GM18867 (cell line): ENCODE measurements around the gene UVSSA.
"Not testable (repeated sequence)": the region's sequence is repeated elsewhere in the genome, so short reads cannot be mapped to it uniquely, and the experiment has no call there.

Experiments
- ATAC-seq: cut with Tn5 transposase; IDR thresholded peaks from one replicate; pipeline ENCODE4 v1.9.1; 2021; ENCODE audit warnings: mild to moderate bottlenecking, moderate library complexity; ENCODE audit not compliant: unreplicated experiment

Gene UVSSA

DNA sequence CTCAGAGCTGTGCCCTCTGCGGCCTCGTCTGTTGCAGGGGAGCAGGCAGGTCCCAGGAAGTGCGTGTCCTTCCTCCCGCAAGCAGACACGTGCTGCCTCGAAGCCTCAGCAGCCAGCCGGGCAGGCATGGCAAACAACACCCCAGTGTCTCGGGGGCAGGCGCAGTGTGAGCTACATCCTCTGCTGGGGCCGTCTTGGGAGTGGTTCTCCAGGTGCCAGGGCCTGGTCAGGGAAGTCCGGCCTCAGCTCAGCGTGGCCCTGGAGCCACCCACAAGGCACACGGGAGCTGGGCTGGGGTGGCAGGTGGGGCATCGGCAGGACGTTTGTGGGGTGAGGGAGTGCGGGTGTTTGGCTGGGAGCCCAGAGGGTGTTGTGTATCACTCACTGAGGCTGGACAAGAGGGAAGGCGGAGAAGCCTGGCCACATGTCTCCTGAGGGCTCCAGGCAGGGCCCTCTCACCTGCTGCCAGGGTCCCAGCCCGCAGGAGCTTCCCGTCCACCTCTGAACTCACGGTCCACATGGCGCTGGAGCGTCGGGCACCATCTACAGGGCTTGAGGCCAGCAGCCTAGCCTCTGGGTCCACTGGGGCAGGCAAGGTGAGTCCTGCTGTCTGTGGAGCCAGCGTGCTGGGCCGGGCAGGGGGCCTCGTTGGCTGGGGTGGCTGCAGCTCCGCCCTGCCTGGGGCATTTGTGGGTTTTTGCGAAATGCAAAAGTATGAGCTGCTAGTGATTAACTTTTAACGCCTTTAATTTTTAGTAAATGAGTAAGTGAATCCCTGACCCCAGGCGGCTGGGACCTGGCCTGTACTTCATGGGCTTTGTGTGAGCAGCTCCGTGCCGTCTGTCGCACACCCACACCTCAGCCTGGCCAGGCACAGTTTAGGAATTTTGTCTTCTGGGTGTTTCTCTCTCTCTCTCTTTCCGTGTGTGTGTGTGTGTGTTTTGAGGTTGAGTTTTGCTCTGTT lies 17.3 kb upstream of the UVSSA start:
- ATAC-seq = no peak

DNA sequence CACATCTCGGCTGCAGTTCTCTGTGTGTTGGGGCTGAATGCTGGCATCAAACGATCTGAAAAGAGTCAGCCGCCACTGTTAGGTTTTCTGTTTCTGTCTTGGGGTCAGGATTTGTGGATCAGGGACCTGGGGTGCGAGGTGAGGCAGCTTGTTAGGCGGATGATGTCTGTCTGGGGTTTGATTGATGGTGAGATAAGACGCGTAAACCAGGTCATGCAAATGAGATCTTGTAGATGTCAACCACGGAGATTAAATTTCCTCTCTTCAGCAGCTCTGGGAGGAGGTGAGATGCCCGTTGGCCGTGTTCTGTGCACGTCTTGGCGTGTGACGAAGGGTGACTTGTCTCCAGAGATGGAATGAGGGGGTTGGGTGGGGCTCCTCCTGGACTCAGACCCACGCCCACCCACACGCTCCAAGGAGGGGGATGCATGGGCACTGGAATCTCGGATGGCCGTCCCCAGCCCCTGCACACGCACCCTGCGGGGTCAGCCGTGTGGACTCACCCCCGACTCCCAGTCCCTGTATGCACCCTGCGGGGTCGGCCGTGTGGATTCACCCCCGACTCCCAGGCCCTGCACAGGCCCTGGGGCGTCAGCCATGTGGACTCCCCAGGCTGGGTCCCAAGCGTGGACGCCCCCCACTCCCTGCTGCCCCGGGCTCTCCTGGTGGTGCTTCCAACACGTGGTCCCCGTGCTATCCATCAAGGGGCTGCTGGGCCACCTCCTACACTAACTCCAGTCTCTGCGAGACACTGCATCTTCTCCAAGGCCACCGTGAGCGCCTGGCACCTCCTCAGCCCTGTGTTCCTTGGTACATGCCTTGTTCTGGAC lies 16.0 kb upstream of the UVSSA start:
- no peak for ATAC-seq

DNA sequence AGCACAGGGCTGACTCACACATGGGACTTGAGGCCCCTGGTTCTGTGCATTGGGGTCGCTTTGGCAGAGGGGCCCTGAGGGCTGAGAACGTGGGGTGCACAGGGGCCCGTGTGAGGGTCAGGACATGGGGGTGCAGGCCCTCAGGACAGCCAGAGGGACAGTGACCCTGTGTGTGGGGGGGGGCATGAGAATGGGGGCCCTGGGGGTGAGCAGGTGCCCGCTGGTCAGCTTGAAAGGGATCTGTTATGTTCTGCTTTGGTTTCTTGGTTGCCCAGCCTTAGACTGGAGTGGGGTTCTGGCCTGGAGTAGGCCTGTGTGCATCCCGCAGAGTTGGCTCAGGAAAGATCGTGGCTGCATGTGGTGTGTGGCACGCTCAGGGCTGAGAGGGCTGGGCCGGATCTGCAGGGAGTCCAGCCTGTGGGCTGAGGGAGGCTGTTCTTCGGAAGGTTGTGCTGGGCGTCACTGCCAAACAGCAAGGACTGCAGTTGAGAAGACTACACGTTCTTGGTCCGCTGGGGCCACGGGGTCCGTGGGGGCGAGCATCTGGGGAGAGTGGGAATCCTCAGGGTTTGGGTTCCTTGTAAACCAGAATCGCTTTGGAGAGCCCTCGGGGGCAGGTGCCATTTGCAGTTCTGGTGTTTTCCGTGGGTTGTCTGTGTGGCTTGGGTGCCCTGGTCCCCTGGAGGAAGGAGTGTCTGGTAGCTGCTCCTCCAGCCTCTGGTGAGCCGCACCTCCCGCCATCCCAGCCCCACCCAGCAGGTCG lies 15.2 kb upstream of the UVSSA start:
- no peak for ATAC-seq

DNA sequence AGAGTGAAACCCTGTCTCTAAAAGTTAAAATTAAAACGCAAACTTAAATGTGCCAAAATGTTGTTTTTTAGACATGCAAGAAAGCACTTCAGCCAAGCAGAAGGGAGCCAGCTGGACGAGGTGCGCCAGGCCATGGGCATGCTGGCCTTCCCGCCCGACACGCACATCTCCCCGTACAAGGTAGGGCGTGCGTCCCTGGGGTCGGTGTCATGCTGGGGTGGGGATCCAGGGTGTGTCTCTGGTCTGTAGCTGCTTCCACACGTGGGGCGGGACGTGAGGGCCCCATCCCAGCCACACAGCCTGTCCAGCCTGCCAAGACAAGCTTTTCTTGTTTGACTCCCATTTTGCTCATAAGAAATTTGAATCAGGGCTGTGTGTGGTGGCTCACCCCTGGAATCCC lies 14.3 kb upstream of the UVSSA start:
- no peak for ATAC-seq

DNA sequence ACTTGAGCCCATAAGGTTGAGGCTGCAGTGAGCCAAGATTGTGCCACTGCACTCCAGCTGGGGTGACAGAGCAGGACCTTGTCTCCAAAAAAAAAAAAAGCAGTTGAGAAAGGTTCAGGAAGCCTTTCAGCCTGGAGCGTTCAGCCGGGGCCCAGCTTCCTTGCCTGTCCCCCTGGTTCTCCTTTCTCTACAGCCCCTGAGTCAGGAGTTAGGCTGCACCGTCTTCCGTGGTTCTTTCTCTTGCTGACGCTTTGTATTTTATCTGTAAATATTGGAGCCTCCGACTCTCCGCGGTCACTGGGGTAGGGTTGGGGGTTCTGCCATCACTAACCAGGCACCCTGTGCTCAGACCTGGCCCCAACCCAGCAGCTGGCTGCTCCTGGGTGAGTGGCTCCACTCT lies 13.8 kb upstream of the UVSSA start:
- ATAC-seq = no peak

DNA sequence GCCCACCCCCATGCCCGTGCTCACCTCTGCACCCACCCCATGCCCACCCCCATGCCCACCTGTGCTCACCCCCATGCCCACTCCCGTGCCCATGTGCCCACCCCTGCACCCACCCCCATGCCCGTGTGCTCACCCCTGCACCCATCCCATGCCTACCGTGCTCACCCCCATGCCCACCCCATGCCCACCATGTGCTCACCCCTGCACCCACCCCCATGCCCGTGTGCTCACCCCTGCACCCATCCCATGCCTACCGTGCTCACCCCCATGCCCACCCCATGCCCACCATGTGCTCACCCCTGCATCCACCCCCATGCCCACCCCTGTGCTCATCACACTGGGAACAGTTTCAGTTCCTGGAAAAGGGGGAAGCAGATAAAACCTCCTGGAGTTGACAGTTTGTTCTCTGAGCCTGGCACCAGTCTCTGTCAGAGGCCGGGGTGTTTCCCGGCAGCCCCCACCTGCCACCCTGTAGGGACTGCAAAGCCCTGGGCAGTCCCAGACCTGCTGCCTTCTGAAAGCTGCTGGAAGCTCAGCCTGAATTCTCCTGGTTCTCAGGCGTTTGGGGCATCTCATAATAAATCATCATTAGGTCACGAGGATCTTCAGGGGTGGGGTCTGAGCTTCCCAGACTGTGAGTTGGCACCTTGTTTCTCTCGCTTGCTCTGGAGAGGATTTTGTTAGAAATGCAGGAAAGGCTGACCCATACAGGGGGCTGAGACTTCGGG lies 13.0 kb upstream of the UVSSA start:
- ATAC-seq = not testable (repeated sequence)

DNA sequence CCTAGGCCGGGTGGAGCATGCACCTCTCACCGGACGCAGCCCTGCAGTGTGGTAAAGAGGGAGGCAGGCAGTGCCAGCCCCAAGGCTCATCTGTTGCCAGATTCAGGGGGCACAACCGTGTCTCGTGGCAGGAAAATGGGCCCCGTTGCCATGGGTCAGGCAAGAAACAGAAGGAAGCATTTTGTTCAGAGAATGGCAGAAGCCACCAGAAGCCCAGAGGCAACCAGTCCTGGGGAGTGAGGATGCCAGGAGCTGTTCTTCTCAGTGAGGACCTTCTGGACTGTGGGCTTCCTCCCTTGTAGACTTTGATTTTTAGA lies 12.5 kb upstream of the UVSSA start:
- no peak for ATAC-seq

DNA sequence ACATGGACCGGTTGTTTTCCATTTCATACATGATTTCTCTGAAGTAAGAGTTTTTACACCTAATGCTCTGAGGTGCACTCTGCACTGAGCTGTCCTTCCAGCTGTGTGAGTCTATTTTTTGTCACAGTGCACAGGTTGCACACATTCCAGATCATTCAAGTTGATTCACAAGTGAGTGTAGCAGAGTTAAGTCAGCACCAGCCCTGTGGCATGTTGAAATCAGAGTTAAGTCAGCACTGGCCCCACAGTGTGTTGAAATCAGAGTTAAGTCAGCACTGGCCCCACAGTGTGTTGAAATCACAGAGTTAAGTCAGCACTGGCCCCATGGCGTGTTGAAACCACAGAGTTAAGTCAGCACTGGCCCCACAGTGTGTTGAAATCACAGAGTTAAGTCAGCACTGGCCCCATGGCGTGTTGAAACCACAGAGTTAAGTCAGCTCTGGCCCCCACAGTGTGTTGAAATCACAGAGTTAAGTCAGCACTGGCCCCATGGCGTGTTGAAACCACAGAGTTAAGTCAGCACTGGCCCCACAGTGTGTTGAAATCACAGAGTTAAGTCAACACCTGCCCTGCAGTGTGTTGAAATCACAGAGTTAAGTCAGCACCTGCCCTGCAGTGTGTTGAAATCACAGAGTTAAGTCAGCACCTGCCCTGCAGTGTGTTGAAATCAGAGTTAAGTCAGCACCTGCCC lies 11.7 kb upstream of the UVSSA start:
- not testable (repeated sequence) for ATAC-seq

DNA sequence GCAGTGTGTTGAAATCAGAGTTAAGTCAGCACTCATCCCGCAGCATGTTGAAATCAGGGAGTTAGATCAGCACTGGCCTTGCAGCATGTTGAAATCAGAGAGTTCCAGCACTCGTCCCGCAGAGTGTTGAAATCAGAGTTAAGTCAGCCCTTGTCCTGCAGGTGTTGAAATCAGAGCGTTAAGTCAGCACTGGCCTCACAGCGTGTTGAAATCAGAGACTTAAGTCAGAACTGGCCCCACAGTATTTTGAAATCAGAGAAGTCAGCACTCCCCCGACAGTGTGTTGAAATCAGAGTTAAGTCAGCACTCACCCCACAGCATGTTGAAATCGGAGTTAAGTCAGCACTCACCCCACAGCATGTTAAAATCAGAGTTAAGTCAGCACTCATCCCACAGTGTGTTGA lies 10.9 kb upstream of the UVSSA start:
- no peak for ATAC-seq

DNA sequence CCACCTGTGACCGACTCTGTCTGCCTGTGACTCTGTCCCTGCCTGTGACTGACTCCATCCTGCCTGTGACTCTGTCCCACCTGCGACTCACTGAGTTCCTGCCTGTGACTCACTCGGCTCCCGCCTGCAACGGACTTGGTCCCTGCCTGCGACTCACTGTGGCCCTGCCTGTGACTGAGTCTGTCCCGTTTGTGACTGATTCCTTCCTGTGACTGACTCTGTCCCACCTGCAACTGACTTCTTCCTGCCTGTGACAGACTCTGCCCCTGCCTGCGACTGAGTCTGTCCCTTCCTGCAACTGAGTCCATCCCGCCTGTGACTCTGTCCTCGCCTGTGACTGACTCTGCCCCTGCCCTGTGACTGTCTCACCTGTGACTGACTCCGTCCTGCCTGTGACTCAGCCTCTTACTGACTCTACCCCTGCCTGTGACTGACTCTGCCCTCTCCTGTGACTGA lies 9.6 kb upstream of the UVSSA start:
- no peak for ATAC-seq

DNA sequence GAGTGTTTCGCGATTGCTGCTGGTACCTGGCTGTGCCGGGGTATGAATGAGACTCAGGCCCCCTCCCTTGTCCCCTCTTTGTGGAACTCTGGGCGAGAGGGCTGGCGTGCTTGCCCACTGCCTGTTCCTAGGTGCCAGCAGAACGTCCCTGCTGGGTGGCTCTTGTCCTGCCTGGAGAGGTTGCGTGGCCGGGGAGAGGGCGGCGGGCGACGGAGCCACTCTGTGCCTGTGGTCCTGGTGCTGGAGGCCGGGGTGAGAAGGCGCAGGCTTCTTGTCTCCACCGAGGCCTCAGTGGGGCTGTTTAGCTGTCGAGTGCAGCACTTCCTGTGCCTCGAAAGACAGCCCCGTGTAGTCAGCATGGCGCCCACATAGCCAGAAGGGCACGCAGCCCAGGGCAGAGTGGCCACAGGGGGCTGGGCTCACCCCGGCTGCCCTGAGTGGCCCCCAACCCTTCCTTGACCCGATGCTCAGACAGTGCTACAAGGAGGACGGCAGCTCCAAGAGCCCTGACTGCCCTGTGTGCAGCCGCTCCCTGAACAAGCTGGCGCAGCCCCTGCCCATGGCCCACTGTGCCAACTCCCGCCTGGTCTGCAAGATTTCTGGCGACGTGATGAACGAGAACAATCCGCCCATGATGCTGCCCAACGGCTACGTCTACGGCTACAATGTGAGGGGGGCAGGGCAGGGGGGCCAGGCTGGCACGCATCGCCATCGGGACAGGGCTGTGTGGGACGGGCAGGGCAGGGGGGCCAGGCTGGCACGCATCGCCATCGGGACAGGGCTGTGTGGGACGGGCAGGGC lies 8.9 kb upstream of the UVSSA start:
- ATAC-seq = no peak

DNA sequence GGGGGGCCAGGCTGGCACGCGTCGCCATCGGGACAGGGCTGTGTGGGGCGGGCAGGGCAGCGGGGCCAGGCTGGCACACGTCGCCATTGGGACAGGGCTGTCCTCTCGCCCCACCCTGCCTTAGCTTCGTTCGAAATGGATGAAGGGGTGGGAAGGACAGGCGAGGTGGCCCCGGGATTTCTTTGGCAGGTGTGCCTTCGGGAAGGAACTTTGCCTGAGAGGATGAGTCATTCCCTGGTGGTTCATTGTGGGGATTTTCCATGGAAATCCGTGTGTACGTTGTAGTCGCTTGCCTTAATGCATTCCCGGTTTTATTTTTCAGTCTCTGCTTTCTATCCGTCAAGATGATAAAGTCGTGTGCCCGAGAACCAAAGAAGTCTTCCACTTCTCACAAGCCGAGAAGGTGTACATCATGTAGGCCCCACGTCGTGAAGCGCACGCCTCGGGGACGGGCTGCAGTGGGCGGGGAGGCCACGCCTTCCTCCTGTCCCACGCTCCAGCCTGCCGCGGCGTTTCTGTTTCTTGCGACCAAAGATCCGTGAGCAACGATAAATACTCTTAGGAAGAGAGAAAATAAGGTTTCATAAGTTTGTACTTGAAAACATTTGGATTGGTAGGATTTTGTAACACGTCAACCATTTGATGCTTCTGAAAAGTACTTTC lies 8.1 kb upstream of the UVSSA start:
- ATAC-seq = no peak

DNA sequence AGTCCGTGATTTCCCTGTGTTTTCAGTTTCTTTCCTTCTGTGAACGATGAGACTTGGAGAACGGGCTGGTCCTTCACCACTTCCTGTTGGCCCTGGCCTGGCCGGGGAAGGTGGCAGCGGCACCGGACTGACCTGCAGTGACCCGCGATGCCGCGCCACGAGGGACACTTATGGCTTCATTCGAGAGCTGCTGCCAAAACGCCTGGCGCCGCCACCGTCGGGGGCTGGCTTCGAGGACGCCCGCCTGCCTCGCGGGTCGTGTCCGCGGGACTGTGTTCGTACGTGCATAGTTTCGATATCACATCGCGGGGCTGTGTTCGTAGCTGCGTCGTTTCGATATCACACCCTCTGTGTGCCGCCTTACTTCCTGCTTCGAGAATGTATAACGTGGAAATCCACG lies 7.5 kb upstream of the UVSSA start:
- no peak for ATAC-seq

DNA sequence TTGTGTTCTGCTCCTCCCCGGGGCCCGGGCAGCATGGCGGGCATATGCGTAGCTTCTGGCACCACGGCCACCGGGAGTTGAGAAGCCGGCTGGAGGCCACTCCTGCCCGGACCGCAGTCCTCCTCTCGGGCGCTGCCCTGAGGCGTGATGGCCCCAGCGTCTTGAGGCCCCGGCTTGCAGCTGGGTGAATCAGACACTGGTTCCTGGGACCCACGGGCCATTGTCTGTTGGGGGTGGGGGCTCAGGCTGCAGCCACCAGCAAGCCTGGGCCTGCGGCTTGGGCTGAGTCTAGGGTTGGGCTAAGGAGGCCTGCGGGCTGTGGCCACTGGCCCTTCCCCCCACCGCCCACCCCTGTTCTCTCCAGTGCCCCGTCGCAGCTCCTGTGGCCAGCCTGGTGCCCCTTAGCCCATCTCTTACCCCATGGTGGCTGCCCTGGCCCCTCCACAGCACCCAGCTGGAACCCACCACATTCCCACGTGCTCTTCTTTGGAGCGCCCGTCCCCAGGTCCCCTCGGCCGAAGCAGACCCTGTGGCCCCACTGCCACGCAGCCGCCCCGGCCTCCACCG lies 6.7 kb upstream of the UVSSA start:
- no peak for ATAC-seq

DNA sequence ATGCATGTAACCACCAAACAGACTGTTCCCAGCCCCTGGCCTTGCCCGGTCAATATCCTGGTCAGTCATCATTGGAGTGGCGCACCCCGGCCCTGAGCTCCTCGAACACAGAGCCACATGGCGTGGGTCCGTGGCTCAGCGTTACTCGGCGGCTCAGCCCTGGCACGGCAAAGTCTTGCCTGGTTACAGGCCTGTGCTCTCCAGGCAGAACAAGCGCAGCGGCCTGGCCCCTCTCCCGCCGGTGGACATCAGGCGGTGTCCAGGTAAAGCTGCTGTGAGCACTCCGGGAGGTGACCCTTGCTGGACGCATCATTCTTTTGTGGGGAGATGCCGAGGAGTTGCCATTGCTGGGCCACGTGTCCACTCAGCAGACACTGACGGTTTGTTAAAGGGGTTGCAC lies 6.1 kb upstream of the UVSSA start:
- ATAC-seq = no peak

DNA sequence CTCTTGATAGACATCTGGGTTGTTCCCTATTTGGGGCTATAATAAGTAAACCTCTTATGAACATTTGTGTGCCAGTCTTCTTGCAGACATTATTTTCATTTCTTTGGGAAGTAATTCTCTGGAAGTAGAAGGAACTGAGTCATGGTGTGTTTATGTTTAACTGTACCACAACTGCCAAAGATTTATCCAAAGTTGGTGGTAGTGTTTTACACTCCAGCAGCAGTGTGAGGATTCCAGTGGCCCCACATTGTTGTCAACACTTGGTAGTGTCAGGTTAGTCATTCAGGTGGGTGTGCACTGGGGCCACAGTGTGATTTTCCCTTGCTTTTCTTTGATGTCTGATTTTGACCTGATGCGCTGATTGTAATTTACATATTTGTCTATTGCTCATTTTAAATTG lies 5.0 kb upstream of the UVSSA start:
- ATAC-seq = no peak

DNA sequence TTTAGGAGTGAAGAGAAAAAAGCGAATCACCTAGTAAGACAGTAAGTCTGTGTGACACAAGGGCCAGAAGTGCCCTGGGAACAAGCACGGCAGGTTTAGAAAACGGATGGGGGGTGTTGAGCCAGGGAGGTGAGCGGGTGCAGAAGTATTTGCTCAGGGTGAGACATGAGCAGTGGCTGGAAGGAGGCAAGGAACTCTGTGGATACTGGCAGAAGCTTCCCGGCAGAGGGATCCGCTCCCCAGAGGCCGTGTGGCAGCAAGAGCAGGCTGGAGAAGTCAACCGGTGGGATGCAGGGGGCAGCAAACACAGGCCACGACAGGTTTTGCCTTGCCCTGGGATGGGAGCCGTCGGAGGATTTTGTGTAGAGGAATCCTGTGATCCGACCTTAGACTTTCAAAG lies 2.3 kb upstream of the UVSSA start:
- ATAC-seq = no peak
